ENCODE results near the gene NECAP2.

Gene NECAP2, protein sequence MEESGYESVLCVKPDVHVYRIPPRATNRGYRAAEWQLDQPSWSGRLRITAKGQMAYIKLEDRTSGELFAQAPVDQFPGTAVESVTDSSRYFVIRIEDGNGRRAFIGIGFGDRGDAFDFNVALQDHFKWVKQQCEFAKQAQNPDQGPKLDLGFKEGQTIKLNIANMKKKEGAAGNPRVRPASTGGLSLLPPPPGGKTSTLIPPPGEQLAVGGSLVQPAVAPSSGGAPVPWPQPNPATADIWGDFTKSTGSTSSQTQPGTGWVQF

DNA sequence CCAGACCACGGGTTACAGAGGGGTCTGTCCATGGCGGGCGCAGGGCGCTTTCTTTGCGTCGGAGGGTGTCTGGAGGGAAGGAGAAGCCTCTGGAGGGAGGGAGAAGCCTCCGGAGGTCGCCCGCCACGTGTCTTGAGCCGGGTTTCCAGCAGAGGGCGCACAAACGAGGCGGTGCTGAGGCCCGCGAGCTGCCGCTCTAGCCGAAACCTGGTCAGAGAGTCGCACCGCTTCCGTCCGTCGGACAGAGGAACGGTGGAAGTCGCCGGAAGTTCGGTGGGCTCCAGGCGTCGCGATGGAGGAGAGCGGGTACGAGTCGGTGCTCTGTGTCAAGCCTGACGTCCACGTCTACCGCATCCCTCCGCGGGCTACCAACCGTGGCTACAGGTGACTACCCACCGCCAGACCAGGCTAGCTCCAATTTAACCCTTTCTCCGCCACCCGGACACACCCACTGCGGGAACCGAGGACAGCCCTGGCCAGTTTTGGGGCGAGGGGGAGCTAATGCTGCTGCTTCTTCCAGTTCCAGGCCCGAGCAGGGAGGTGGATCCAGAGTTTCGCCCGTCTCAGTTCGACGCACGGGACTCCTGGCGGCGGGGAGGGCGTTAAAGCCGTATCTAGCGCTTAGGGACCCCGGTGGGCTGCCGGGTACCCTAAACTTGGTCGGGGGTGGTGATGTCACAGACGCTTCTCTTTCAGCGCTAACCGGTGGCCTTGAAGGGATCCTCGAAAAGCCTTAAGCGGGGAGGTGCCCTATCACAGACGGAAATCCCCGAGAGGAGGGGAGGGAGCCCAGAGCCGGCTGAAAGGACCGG, at the start of gene NECAP2:
Gene NECAP2 (plus strand): TSS at position 255 of the 812 bp plus-strand sequence. CDS start 38 bp downstream, at position 293.
- peak; percentile 40 to 93 (median 85) for DNase-seq

DNA sequence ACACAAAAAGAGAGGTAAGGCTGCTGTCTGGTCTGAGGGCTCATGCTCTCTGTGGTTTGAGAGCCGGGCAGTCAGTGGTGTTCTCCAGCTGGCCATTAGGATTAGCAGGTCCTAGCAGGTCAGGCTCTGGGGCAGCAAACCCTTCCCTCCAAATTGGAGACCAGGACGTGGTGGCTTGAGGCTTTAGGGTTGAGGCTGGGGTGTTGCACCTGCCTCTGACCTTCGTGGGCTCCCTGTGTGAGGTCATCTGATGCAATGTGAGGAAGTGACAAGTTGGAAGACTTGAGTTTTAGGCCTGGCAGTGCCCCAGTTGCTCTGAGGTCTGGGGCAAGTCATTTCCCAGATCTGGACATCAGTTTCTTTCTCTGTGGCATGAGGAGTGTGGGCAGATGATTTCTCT, 49.1 kb upstream of the NECAP2 start:
- no peak for DNase-seq

DNA sequence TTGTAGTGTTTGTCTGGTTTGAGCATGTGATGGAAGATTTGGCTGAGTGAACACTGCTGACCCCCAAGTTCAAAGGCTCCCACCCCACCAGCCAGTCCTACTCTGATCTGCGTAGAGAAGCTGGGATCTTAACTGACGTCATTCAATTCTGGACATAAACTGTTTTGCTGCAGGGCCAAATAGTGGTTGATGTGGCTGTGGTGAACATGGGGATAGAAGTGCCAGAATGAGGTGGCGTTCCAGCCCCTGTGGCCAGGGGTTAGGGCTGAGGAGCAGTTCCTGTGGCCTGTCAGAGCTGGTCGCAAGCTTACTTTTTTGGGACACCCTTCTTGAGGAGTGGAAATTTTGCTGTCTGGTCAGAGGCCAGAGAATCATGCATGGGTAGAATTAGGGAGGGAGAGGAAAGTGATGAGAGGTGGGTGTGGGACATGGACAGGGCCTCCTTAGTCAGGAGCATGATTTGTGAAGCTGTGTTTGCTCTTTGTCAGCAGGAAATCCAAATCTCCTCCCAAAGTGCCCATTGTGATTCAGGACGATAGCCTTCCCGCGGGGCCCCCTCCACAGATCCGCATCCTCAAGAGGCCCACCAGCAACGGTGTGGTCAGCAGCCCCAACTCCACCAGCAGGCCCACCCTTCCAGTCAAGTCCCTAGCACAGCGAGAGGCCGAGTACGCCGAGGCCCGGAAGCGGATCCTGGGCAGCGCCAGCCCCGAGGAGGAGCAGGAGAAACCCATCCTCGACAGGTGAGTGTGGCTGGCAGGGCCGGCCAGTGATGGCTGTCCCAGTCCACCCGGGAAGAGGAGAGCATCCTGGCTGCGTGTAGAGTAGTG, 47.6 kb upstream of the NECAP2 start:
- peak in 1 of 51 donors; percentile 16 for DNase-seq

DNA sequence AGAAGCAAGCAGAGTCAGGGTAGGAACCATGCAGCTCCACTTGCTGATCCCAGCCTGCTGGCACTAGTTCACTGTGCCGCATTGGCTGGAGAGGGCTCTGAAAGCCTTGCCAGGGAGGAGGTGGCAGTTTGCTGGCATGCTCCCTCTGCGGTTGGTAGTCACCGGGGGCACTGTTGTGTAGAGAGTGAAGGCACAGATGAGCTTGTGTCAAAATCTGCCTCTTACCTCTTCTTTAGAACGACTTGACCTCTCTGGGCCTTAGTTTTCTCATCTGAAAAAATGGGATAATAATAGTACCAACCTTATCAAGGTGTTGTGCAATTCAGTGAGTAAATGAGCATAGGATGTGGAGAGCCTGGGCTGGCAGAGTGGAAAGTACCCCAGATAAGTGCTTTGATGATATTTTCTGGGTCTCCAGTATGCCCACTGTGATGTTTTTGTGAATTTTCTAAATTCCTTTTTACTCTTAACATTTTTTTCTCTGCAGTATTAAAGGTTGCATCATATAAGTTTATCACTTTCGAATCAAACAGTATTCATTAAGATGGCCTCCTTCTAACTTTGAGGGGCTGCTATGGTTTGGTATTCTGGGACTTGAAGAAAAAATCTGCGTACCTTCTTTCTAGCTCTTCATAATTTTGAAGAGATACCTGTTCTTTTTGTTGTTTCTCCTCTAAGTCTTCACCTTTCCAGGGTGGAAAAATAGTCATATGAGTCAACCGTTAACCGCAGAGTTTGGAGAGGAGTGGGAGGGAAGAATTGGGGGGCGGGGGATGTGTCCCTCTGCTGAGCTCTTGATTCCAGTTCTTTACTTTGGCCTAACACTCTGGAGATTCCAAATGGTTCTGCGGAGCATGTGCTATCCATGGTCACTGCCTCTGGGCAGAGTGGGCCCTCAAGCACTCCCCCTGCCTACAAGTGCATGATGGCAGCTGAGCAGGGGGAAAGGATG, 46.7 kb upstream of the NECAP2 start:
- peak in 28 of 51 donors; percentile 9 to 68 (median 30) for DNase-seq

DNA sequence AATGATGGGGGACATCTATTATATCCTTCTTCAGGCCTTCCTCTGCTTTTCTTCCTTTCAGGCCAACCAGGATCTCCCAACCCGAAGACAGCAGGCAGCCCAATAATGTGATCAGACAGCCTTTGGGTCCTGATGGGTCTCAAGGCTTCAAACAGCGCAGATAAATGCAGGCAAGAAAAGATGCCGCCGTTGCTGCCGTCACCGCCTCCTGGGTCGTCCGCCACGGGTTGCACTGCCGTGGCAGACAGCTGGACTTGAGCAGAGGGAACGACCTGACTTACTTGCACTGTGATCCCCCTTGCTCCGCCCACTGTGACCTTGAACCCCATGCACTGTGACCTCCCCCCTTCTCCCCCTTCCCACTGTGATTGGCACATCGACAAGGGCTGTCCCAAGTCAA, 45.5 kb upstream of the NECAP2 start:
- no peak for DNase-seq

DNA sequence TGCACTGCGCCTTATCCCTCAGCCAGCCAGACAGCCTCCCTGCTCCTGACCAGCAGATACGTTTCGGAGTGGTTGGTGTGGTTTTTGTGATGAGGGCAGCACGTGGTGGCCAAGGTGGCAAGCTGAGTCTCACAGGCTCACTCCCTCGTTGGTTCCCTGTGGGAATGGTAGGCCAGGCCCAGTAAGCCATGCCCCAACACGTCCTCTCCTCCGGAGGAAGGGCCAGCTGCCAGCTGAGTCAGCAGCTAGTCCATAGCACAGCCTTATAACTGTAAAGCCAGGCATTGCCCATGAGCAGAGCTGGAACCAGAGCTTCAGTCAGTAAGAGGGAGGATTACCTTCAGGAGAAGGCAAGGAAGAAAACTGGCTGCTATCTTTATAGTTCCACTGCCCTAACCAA, 43.9 kb upstream of the NECAP2 start:
- DNase-seq: peak in 4 of 51 donors; percentile 3 to 21 (median 15)

DNA sequence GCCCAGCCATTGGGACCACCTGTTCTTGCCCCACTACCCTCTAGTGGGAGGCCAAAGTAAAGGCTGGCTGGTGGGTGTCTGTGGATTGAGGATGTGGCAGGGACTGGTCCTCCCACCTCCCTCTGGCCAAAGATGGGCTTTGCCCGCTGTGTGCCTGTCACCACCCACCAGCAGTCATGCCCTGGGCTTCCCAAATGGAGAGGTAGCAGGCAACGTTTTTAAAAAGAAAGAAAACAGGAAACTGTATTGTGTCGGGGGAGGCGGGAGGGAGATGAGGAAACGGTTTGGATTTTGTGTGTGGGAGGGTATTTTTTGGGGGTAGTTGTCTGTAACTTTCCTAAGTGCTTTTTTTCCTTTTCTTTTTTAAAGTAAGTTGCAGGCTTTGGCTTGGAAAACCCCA, 43.4 kb upstream of the NECAP2 start:
- DNase-seq: no peak

DNA sequence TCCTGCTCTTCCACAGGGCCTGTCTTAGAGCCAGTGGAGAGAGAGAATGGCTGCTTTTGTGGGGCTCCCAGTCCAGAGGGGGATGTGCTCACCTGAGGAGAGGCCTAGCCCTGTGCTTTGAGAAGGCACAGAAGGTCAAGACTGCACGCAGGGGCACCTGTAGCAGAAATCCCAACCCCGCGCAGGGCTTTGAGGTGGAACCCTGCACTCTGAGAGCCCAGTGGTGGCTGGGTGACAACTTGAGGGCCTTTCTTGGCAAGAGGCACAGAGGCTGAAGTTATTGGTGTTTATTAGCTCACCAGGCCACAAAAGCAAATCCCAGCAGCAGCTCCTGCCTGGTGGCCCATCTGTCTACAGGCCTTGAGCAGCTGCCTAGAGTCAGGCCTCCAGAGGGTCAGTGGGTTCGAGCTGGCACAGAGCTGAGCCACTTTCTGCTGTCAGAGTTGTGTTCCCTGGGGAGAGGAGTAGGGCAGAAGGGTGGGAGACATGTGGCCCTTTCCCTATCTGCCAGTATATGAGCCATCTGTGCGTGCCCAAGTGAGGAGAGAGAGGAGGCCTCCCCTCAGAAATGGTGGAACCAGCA, 42.1 kb upstream of the NECAP2 start:
- peak in 2 of 51 donors; percentile 7 to 8 for DNase-seq

DNA sequence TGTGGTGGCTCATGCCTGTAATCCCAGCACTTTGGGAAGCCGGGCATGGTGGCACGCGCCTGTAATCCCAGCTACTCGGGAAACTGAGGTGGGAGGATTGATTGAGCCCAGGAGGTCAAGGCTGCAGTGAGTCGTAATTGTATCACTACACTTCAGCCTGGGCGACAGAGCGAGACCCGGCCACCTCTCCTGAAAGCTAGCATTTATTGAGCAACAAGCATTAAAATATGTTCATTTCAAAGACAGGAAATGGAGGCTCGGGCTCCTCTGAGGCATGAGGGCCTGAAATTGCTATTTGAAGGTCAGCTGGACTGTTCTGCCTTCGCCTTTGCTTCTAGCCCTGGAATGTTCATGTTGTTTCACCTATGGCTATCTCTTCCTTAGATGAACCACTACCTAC, 37.8 kb upstream of the NECAP2 start:
- DNase-seq: no peak

DNA sequence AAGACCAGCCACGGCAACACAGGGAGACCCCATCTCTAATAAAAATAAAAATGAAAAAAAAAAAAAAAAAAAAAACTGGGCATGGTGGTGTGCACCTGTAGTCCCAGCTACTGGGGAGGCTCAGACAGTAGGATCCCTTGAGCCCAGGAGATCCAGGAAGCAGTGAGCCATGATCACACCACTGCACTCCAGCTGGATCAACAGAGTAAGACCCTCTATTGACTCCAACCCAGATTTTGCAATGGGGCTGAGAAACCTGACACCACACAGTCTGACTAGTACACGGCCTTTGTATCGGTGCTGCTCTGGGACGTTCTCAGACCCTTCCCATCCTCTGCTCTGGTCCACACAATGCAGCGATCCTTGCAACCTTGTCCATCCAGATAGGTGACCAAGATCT, 35.1 kb upstream of the NECAP2 start:
- DNase-seq: no peak

DNA sequence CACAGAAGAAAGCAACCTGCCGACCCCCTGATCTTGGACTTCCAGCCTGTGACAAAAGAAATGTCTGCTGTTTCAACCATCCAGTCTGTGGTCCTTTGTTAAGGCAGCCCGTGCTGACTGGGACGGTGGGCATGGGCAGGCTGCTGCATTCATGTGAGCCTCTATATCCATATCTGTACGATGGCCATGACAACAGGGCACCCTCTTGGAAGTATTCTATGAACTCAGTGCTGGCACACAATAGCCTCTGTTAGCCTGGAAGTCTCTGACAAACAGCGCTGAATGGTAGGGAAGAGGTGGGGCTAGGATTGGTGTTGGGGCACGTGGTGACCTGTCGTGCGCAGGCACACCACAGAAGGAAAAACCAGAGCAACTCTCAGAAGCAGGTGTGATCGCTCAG, 33.7 kb upstream of the NECAP2 start:
- DNase-seq: no peak

DNA sequence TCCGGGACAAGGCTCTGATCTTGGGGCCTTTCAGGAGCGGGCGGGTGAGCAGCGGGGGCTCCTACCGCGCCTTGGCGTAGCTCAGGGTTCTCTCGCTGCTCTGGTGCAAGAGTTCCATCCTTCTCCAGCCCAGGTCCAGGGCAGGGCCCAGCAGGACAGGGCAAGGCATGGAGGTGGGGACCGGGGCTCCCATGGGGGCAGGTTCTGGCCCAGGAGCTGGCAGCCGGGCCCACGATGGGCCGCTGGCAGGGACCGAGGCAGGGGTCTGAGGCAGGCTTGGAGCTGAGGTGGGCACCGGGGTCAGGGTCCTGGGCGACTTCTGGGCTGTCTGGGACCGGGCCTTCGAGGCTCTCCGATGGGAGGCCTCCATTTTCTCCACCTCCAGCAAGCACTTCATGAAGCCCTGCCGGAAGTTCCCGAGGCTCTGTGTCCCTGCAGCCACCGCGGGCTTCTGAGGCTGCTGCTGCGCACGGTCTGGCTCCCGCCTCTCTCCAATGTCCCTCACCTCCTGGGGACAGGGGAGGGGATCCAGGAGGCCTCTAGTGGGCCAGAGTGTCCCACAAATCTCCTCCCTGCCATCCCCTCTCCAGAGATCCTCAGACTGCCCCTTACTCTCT, 30.9 kb upstream of the NECAP2 start:
- DNase-seq: no peak

DNA sequence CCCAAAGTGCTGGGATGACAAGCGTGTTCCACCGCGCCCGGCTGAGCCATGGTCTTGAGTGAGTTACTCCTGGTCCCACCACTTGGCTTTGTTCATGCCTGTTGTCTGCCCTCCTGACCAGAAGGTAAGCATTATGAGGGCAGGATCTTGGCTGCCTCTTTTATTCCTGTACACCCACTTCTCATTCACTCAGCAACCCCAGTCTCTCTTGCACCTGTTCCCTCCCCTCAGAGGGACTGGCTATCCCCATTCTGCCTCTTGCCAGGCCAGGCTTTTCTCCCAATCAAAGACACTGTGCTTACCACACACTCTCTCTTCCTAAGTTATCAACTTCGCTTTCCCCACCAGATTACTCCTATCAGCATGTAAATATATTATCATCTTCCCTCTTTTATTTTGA, 29.7 kb upstream of the NECAP2 start:
- no peak for DNase-seq

DNA sequence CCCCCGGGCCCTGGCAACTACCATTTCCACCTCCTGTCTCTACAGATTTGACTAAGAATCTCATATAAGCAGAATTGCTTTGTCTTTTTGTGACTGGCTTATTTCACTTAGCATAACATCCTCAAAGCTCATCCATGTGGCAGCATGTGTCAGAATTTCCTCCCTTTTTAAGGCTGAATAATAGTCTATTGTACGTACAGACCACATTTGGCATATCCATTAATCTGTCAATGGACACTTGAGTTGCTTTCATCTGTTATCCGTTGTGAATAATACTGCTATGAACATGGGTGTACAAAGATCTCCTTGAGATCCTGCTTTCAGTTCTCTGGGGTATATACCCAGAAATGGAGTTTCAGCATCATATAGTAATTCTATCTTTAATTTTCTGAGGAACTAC, 27.3 kb upstream of the NECAP2 start:
- DNase-seq: no peak

DNA sequence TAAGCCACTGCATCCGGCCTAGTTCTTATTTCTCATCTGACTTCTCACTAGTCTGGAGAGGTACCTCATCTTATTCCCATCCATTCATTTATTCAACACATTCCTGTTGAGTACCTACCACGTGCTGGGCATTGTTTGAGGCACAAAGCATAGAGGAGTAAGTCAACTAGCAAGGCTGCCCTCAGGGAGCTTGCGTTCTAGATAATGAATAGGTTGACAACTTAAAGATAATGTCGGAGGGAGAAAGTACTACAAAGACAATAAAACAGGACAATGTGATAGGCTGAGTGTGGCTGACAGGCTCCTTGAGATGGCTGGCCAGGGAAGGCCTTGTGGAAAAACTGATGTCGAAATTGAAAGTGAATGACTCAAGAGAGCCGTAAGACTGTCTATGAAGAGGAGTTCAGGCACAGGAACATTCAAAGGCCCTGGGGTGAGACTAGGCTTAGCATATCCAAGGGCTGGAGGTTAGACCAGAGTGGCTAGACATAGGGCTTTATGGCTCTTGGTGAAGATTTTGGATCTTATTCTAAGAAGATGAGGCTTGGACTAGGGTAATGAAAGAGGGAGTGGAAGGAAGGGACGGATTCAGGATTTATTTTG, 21.6 kb upstream of the NECAP2 start:
- no peak for DNase-seq

DNA sequence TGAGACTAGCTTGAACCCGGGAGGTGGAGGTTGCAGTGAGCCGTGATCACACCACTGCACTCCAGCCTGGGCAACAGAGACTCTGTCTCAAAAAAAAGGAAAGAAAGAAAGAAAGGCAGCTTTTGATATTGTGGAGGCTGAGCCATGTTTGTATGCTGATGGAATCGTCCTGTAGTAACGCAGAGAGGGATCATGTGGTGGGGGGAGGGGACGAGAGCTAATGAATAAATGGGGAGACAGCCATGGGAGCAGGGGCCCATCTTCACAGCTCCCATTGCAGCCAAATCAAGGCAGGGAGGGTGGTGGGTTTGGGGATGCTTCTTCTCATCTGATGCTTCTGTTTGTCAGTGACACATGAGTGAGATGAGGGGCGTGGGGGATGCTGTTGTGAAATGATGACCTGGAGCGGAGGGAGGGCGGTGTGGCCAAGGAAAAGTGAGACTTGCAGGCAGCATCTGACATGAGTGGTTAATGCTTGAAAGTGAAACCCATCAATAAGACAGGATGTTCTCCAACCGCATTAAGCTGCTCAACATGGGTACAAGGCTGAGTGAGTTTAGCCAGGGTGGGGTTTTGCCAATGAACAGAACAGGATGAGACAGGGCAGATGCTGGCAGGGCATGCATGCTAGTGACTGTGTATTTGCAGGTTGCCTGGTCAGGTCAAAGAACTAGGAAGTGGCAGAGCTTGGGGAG, 20.0 kb upstream of the NECAP2 start:
- DNase-seq: no peak

DNA sequence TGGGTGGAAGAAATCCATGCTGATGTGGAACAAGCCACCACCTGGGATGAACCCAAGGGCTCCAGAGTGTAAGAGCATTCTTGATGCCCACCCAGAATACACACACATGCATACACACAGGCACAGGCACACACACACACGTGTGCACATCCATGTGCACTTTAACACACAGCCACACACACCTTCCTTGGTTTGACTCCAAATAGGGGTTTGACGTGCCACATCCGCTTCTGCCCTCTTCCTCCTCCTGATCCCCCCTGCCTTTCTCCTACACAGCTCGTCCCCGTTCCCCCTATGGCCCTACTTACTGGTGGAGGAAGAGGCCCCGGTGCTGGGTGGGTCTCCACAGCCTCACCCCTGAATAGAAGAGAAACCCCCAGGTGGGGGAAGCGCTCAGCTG, 19.3 kb upstream of the NECAP2 start:
- DNase-seq: no peak

DNA sequence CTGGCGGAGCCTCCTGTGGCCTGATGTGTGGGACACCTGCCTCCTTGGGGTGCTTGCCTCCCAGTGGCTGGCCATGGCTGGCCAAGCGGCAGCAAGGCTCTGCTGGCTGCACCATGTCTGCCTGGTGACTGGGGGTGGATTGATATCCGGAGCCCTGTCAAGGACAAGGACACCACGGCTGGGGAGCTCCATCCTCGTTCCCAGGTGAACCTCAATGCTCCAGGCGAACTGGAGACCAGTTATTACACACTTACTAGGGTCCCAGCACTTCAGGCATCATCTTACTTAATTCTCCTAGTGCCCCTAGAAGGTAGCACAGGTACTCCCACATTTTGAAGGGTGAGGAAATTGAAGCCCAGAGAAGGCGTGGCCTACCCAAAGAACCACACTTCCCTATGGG, 18.5 kb upstream of the NECAP2 start:
- DNase-seq: no peak

Measured in hypothalamus (tissue), 51 donors.